Activated effector memory CD4-positive, alpha-beta T cell treated with Interleukin-2 at 50 U/mL for 16 hours (primary cell): ENCODE data around the gene OR8H2.
"Not testable (repeated sequence)": the region's sequence is repeated elsewhere in the genome, so short reads cannot be mapped to it uniquely, and the experiment has no call there.

Source experiments
- DNase-seq: peaks from one replicate; pipeline ENCODE4 v3.0.0-alpha.2; 2020

The OR8H2 gene

GRCh38 chr11:56103210-56103737 is at the start of gene OR8H2:
Gene OR8H2, plus strand, starts transcription at chr11:56103687. Its CDS starts 1,356 bp downstream, at chr11:56105043.
- no peak for DNase-seq

- not testable (repeated sequence) for DNase-seq
Measured at GRCh38 chr11:56056366-56056765, 47.1 kb upstream of the OR8H2 start.

- DNase-seq: not testable (repeated sequence)
Measured at GRCh38 chr11:56057661-56058237, 45.7 kb upstream of the OR8H2 start.

GRCh38 chr11:56058260-56058780 is 45.2 kb upstream of the OR8H2 start:
- not testable (repeated sequence) for DNase-seq

- DNase-seq: no peak
Measured at GRCh38 chr11:56066980-56067379, 36.5 kb upstream of the OR8H2 start.

- DNase-seq: no peak
Measured at GRCh38 chr11:56089697-56090096, 13.8 kb upstream of the OR8H2 start.

GRCh38 chr11:56093008-56093407 is 10.5 kb upstream of the OR8H2 start, which contains the start of gene OR8I2:
Gene OR8I2, plus strand, starts transcription at chr11:56093308. Its CDS starts 0 bp downstream, at chr11:56093308.
- no peak for DNase-seq

GRCh38 chr11:56122073-56122472 is 18.6 kb downstream of the OR8H2 start, which contains the start of gene OR8H3:
Gene OR8H3, plus strand, starts transcription at chr11:56122373. Its CDS starts 0 bp downstream, at chr11:56122373.
- DNase-seq: no peak

- DNase-seq: no peak
Measured at GRCh38 chr11:56140151-56140661, 36.7 kb downstream of the OR8H2 start, which contains the start of gene OR8J3. Gene OR8J3, minus strand, starts transcription at chr11:56140201. Its CDS starts 2,483 bp downstream, at chr11:56137718.

- DNase-seq: not testable (repeated sequence)
Measured at GRCh38 chr11:56143681-56144080, 40.2 kb downstream of the OR8H2 start.

GRCh38 chr11:56151376-56151775 is 47.9 kb downstream of the OR8H2 start:
- DNase-seq: no peak

GRCh38 chr11:56152333-56152732 is 48.8 kb downstream of the OR8H2 start:
- DNase-seq: no peak
